Bladder microvascular endothelial cell (primary cell): Measurements from ENCODE around the gene SFSWAP. TPM values are rescaled to one million over a fixed set of nuclear protein-coding genes. Genes with fewer than 3 reads are reported as not detected.

ENCODE experiments used
- total RNA-seq: library from RNA; depleted of rRNA; stranded (reverse); fragments of >200 nt; gene quantifications from 2 replicates; pipeline ENCODE4 v1.2.3, GENCODE V29; 2014

Gene SFSWAP
- total RNA-seq: 13.4 and 24.5 TPM in 2 replicates

DNA sequence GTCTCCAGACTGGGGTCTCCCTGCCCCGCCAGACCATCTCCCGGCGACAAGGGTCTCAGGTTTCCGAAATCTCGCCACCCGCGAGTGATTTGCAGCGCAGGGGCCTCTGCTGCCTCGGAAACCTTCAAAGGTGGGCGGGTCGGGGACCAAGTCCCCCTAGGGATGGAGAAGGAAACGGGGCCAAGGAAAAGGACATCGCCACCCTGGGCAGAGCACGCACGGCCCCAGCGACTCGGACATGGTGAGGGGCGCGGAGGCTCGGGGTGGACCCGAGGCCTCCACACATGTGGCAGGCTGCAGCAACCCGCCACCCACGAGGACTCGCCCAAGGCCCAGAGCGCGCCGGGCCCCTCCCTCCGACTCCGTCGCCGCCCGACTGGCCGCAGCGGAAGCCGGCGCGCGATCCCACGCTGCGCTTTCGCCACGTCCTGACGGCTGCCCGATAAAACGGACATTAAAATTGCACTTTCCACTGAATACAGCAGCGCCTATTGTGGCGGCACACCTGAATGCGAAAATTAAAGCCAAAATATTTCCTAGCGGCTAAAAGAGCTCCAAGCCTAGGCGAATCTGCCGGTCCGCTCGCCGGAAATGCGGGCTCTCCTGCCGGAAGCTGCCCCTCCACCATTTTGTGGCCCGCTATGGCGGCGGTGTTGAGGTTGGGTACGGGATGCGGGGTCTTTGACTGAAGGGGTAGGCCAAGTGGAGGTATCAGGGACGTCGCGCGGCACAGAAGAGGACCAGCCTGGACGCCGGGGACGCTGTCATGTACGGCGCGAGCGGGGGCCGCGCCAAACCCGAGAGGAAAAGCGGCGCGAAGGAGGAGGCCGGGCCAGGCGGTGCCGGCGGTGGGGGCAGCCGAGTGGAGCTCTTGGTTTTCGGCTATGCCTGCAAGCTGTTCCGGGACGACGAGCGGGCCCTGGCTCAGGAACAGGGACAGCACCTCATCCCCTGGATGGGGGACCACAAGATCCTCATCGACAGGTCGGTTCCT is at the start of gene SFSWAP:
TSS of gene SFSWAP (plus strand) at position 627 of the 994 bp plus-strand sequence. CDS start at position 767, 140 bp downstream.

GRCh38 chr12:131827961-131828534 is 117.2 kb downstream of the SFSWAP start, which contains the start of gene MMP17:
TSS of gene MMP17 (plus strand) at chr12:131828393. CDS start at chr12:131828495, 102 bp downstream.

Other genes with a start within 250 kb of the SFSWAP start
- 3.4 and 5.1 TPM in 2 replicates for gene MMP17, start 117.3 kb downstream of the SFSWAP start, total RNA-seq
- gene ULK1, start 183.5 kb downstream of the SFSWAP start, total RNA-seq: 5.3 and 16.7 TPM in 2 replicates
- gene PUS1, start 218.2 kb downstream of the SFSWAP start, total RNA-seq: 7.6 and 22.5 TPM in 2 replicates
- gene EP400, start 238.9 kb downstream of the SFSWAP start, total RNA-seq: 6.2 and 24.0 TPM in 2 replicates